GM21447 (cell line): ENCODE data around the gene ARCN1.
"Not testable (repeated sequence)": the region's sequence is repeated elsewhere in the genome, so short reads cannot be mapped to it uniquely, and the experiment has no call there.

Experiments used
- ATAC-seq: cut with Tn5 transposase; IDR thresholded peaks from one replicate; pipeline ENCODE4 v1.9.1; 2021; ENCODE audit not compliant: unreplicated experiment

The ARCN1 gene

GRCh38 chr11:118544010-118544646, 28.1 kb upstream of the ARCN1 start:
- ATAC-seq = no peak

- no peak for ATAC-seq
Observed at GRCh38 chr11:118544647-118545010, 27.6 kb upstream of the ARCN1 start.

DNA sequence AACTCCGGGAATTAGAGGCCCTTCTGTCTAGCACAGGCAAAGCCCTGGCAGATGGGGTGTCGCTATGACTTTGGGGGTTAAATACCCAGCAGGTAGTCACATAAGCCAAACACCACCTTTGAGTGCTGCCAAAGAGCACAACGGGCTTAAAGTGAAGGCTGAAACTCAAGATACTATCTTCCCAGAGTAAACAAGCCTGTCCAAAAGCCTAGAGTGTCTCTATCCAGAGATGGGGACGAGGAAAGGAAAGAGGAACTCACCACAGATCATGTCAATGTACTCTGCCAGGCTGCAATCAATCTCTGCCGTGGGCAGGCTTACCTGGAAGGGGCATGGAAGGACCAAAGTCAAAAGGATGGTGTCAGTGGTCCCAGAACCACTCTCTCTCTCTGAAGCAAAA, 26.7 kb upstream of the ARCN1 start:
- no peak for ATAC-seq

GRCh38 chr11:118547132-118547531, 25.1 kb upstream of the ARCN1 start:
- ATAC-seq = no peak

DNA sequence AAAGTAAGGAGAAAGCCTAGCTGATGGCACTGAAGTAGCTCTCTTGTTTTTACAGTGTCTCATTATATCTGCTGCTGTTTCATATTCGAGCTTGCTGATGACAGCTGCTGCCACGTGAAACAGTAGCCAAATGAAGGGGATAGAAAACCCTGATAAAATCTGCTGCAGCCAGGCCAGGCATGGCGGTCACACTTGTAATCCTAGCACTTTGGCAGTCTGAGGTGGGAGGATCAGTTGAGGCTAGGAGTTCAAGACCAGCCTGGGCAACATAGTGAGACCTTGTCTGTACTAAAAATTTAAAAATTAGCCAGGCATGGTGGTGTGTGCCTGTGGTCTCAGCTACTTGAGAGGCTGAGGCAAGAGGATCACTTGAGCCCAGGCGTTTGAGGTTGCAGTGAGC, 19.9 kb upstream of the ARCN1 start:
- ATAC-seq = no peak

GRCh38 chr11:118560806-118561205, 11.4 kb upstream of the ARCN1 start:
- ATAC-seq = no peak

GRCh38 chr11:118565051-118565450, 7.2 kb upstream of the ARCN1 start:
- ATAC-seq = no peak

DNA sequence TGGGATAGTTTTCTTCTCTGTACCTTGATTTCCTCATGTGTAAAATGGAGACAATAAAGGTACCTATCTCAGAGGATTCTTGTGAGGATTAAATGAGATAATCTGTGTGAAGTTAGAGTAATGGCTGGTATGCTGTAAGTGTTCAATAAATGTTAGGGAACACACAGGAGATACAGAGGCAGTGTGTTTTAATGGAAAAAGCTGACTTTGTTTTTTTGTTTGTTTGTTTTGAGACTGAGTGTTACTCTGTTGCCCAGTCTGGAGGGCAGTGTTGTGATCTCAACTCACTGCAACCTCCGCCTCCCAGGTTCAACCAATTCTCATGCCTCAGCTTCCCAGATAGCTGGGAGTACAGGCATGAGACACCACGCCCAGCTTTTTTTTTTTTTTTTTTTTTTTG, 2.5 kb upstream of the ARCN1 start:
- no peak for ATAC-seq

DNA sequence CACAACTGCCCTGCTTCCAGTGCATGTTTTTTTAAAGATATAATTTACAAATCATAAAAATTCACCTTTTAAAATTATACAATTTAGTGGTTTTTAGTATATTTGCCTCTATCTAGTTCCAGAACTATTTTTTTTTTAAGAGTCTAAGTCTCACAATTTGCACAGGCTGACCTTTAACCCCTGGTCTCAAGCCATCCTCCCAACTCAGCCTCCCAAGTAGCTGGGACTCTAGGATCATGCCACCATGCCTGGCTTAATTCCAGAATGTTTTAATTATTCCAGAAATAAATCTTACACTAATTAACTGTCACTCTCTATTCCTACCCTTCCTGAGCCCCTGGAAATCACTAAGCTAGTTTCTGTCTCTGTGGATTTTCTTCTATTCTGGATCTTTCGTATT, 1.4 kb upstream of the ARCN1 start:
- ATAC-seq = no peak

DNA sequence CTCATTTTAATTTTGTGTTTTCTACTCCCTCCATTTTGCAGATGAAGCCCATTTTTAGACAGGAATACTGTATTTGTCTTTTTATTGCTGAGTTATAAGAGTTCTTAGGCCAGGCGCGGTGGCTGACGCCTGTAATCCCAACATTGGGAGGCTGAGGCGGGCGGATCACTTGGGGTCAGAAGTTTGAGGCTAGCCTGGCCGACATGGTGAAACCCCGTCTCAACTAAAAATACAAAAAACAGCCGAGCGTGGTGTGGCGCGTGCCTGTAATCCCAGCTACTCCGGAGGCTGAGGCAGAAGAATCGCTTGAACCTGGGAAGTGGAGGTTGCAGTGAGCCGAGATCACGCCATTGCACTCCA, 528 bp upstream of the ARCN1 start:
- peak; percentile 15 for ATAC-seq

GRCh38 chr11:118572981-118573550, 857 bp downstream of the ARCN1 start:
- ATAC-seq = peak; percentile 34

- no peak for ATAC-seq
Observed at GRCh38 chr11:118574636-118575035, 2.4 kb downstream of the ARCN1 start.

GRCh38 chr11:118577995-118578394, 5.8 kb downstream of the ARCN1 start:
- ATAC-seq = not testable (repeated sequence)

- no peak for ATAC-seq
Observed at GRCh38 chr11:118581057-118581456, 8.8 kb downstream of the ARCN1 start.

- ATAC-seq = no peak
Observed at GRCh38 chr11:118587952-118588351, 15.7 kb downstream of the ARCN1 start.

- no peak for ATAC-seq
Observed at GRCh38 chr11:118592616-118593367, 20.6 kb downstream of the ARCN1 start.

DNA sequence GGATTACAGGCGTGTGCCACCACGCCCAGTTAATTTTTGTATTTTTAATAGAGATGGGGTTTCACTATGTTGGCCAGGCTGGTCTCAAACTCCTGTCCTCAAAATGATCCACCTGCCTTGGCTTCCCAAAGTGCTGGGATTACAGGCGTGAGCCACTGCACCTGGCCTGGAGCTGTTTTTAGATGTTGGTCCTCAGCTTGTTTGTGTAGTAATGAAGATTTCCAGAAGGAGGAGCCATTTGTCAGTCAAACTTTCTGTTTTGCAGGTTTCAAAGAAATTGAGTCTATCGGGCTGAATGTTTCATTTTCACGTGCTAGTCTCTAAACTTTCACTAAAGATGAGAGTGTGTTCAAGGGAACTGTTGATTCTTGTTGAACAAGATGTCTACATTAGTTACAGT, 22.8 kb downstream of the ARCN1 start:
- not testable (repeated sequence) for ATAC-seq

DNA sequence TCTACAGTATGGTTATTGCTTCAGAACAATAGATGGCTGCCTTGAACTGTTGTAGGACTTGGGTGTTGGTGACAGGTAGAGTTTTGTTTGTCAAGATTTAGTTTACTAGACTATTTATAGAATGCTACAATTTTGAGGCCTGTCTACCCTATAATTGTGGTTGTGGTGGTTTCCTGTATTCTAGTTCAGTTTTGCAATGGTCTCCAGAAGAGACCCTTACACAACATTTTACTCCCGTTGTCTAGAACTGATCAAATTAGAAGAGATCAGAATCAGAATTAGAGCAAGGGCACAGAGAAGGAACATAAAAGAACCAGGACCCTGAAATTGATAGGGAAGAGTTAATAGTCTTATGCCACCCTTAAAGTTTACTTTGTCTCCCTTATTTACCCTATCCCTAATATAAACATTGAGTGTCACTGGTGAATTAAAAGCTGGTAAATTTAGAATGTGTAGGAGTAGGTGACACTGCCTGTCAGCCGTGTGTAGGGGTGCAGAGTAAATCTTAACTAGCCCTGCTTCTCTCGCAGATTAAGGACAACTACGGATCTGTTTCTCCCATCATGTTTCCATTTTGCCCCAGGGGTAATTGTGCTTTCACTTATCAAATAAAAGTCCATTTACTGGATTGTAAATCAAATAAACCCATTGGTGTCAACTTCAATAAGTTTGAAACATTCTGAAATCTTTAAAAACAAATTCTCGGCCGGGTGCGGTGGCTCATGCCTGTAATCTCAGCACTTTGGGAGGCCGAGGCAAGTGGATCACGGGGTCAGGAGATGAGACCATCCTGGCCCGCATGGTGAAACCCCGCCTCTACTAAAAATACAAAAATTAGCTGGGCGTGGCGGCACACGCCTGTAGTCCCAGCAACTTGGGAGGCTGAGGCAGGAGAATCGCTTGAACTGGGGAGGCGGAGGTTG, 24.3 kb downstream of the ARCN1 start:
- ATAC-seq = no peak

DNA sequence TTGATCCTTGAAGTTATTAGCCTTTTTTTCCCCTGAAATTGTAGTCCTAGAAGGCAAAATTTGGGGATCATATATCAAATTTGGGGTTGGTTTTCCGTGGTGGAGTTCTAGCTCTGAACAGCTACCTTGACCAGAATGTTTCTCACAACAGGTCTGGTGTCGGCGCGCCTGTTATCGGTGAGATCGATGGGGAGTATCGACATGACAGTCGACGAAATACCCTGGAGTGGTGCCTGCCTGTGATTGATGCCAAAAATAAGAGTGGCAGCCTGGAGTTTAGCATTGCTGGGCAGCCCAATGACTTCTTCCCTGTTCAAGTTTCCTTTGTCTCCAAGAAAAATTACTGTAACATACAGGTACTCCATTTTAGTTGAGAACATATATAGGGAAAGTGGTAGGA, 25.3 kb downstream of the ARCN1 start:
- ATAC-seq = no peak

DNA sequence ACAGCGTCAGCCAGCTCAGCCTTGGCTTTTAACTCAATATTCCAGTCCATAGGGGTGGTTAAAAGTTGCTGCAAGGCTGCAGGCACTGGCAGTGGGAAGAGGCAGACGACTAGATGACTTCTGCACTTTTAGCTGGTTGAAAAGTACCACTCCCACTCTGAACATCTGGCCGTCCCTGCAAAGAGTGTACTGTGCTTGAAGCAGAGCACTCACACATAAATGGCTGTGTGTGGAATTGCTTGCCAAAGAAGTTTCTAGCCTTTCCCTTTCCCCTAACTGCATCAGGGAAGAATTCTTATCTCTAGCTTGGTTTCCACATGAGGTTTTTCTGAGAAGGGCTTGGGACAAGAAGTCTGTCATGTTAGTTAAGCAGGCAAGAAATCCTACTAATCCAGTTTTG, 30.1 kb downstream of the ARCN1 start:
- ATAC-seq = no peak

DNA sequence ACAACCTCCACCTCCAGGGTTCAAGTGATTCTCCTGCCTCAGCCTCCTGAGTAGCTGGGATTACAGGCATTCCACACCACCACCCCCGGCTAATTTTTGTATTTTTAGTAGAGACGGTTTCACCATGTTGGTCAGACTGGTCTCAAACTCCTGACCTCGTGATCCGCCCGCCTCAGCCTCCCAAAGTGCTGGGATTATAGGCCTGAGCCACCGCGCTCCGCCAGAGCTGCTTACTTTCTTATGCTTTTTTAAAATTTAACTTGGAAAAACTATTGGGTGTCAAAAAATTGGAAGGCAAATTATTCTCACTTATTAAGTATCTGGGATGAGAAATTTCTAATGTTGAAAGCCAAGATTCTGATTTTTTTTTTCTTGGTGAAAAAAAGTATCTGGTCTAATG, 31.5 kb downstream of the ARCN1 start:
- not testable (repeated sequence) for ATAC-seq

GRCh38 chr11:118604566-118604965, 32.4 kb downstream of the ARCN1 start:
- no peak for ATAC-seq
